GM20431 (cell line): ENCODE measurements around the gene CADPS2.

Source experiments
- in situ Hi-C: fragments of 300-500 bp; cut with MseI, MboI; formaldehyde crosslinking; loops from one replicate; pipeline ENCODE4 v1.15.0; 2020; ENCODE audit warnings: low sequenced_read_pairs; ENCODE audit not compliant: unreplicated experiment

The CADPS2 gene

GRCh38 chr7:122425731-122426130, 460.5 kb downstream of the CADPS2 start:
- in situ Hi-C loops = no loop called here

DNA sequence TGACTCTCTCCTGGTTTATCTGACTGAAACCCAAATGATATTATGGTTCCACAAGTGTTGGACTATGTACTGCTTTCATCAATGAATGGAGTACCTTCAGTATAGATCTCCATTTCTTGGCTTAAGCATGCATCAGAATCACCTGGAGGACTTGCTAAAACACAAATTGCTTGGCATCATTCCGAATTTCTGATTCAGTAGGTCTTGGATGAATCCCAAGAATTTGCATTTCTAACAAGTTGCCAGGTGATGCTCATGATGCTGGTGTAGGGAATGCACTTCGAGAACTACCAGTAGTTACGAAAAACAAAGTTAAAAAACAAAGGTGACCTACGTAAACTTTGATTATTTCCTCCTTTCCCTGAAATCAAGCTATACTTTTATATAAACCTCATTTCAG, 462.7 kb downstream of the CADPS2 start:
- in situ Hi-C loops = no loop called here

DNA sequence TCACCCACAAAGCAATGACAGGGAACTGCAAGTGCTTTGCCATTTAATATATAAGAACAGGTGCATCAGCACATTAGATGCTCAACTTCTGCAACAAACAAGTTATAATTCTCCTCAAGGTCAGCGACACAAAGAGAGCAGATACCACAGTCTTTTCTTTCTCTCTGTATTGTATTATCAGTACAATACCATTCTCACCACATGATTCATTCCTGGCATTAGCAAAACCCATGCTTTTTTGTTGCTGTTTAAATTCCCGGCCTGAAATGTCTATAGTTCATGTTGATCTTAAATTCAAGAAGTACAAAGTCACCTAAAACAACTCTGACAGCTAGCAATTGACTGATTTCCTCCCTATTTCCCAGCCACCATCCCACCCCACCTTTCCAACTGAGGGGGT, 469.9 kb downstream of the CADPS2 start:
- in situ Hi-C loops = no loop called here

DNA sequence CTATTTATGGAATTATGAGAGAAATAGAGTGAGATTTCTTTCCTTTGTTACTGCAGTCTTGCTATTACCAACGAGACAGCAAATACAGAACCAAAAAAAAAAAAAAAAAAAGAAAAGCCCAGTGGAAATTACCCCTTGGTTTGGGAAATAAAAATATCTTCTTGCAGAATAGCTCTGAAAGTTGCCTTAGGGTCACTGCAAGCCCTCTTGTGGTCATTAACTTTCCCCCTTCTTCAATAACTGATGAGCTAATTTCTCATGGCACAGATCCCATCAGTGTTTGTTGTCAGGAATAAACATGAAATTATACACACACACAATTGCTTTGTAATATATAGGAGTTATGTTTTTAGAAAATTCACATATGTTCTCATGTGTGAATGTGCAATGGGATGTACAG, 470.8 kb downstream of the CADPS2 start:
- in situ Hi-C loops = no loop called here

DNA sequence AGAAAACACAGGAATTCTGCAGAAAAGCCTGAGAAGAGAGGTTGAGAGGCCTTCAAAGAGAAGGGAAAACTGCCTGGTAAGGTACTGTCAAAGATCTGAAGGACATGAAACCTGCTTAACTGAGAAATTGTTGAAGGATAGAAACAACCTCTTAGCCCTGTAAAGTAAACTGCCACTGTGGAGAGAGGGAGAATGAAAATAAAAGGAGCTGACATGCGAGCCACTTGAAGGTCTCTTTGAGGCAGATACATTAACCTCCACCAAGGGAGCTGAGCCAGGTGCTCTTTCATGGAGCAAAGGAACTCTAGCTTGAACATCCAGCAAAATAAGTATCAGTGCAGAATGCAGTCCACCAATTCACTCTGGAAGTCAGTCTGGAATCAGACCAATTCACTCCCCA, 472.9 kb downstream of the CADPS2 start:
- in situ Hi-C loops = no loop called here

DNA sequence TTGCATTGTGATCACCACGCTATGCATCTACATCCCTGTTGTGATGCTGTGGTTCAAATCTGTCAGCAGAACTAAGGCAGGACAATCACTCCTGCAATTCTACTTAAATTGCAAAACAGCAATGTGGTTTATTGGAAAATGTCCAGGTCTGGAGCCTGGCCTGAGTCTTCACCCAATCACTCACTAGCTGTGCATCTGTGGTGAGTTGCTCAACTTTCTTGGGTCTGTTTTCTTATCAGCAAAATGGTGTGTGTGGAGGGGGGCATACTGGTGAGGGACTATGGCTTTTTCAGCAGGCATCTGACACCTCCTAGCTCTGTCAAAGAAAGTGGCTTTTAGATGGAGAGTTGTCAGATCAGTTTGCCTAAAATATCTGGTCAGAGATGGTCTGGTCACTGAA, 473.4 kb downstream of the CADPS2 start:
- in situ Hi-C loops = no loop called here

GRCh38 chr7:122412441-122412840, 473.8 kb downstream of the CADPS2 start:
- in situ Hi-C loops = no loop called here

DNA sequence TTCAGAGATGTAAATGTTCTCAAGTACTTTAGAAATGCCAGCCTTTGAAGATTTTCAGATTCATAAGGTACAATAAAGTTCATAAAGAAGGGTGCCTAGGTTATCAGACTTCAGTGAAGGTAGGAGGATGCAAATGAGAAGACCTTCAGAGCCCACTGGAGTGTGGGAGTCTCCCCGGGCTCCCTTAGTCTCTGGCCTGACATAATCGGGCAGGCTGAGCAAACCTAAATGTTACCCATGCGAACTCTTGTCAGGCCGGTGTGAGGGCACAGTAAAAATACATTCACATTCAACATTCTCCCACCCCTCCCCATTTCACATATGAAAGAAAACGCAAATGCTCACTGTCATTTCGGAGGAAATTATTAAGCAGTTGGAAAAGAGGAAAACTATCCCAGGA, 479.1 kb downstream of the CADPS2 start:
- in situ Hi-C loops = no loop called here

- in situ Hi-C loops = no loop called here
Observed at GRCh38 chr7:122403113-122403512, 483.1 kb downstream of the CADPS2 start.

GRCh38 chr7:122402235-122402634, 484.0 kb downstream of the CADPS2 start:
- in situ Hi-C loops = no loop called here

- in situ Hi-C loops = no loop called here
Observed at GRCh38 chr7:122397381-122397780, 488.9 kb downstream of the CADPS2 start.

GRCh38 chr7:122394512-122394911, 491.7 kb downstream of the CADPS2 start:
- in situ Hi-C loops = no loop called here

DNA sequence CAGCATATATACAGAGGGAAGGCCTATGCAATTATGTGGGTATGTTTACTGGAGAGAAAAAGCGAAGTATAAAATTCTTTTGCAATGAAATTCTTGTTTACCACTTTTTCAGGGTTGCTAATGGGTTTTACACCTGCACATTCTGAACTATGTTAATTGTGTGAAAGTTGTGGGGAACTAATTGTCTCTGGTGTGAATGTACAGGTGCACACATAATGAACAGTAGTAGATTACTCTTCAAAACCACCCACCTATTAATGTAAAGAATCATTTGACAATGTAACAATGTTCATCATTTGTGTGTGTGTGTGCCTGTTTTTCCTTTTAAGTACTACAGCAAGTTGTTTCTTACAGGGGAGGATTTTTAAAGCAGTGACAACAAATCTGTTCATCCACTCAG, 501.7 kb downstream of the CADPS2 start:
- in situ Hi-C loops = no loop called here

DNA sequence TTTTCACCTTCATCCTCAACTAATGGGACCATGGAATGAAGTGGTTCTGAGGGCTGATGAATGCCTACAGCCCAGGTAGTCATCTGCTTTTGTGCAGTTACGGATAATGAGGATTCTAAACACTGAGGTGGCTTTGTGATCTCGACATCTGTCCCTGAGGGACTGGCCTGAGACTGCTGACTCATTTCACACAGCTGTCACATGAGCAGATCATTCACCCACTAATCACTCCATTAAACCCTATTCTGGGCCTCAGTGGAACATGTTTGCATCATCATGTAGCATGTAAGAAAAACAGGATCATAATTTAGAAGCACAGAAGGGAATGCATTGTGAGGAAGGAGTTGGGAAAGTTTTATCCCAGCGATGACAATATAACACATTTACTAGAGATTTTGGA, 502.3 kb downstream of the CADPS2 start:
- in situ Hi-C loops = no loop called here

DNA sequence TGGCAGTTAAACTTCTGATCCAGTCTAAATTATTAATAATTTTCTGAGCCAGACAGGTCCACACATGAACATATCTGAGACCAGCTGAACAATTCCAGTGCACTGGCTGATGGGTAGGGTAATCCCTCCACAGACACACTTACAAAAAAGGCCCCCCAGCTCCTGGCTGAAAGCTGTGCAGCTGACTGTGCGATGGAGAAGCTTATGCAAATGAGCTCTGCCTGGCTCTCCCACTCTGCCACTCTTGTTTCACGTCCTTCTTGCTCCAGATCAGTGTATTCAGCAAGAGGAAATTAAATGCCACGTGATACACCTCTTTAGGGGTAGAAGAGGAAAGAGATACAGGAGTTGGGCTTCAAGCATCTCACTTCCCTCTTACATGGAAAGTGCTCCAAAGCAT, 505.3 kb downstream of the CADPS2 start:
- in situ Hi-C loops = no loop called here

- in situ Hi-C loops = no loop called here
Observed at GRCh38 chr7:122379491-122379890, 506.8 kb downstream of the CADPS2 start.

GRCh38 chr7:122369756-122370155, 516.5 kb downstream of the CADPS2 start:
- in situ Hi-C loops = no loop called here

- in situ Hi-C loops = no loop called here
Observed at GRCh38 chr7:122364761-122365280, 521.4 kb downstream of the CADPS2 start.

DNA sequence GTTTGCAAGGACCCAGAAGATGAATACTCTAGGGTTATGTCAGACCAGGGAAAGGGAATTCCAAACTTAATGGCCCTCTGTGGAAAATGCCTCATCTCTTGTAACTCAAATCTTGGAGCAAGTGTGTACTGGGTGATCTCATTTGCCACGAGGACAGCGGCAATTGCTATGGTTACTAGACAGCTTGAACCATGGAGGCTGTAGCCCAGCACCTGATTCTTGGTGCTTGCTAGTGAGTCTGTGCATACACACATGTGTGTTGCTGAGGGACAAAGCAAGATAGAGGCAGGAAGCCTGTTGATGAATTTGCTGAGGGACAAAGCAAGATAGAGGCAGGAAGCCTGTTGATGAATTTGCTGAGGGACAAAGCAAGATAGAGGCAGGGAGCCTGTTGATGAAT, 523.1 kb downstream of the CADPS2 start:
- in situ Hi-C loops = no loop called here

DNA sequence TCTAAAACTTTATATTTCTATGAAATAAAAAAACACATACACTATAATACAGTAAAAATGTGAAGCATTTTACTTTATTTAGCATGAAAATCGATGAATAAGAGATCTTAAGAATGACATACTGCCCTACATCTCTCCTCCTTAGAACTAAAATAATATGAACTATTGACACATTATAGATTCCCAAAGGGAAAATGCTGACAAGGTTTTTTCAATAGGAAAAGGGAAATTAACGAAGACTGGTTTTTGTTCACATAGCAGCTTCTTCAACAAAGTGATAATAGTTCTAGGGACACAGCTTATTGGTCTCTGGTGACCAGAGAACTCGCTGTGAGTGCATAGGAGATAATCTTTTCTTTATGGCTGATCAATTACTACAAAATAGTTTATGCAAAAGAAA, 523.8 kb downstream of the CADPS2 start:
- in situ Hi-C loops = no loop called here

- in situ Hi-C loops = no loop called here
Observed at GRCh38 chr7:122354656-122355055, 531.6 kb downstream of the CADPS2 start.

GRCh38 chr7:122352454-122352853, 533.8 kb downstream of the CADPS2 start:
- in situ Hi-C loops = no loop called here

DNA sequence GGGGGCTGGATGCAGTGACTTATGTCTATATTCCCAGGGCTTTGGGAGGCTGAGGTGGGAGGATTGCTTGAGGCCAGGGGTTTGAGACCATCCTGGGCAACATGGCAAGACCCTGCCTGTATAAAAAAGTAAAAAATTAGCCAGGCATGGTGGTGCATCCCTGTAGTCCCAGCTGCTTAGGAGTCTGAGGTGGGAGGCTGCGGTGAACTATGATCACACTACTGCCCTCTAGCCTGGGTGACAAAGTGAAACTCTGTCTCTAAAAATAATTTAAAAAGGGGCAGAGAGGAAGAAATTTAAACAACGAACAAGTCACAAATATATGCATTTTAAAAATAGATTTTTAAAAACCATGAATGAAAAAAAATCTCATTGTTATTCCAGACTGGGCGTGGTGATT, 535.6 kb downstream of the CADPS2 start:
- in situ Hi-C loops = no loop called here
